Measurements from ENCODE around the gene LMX1A.

LMX1A gene

DNA sequence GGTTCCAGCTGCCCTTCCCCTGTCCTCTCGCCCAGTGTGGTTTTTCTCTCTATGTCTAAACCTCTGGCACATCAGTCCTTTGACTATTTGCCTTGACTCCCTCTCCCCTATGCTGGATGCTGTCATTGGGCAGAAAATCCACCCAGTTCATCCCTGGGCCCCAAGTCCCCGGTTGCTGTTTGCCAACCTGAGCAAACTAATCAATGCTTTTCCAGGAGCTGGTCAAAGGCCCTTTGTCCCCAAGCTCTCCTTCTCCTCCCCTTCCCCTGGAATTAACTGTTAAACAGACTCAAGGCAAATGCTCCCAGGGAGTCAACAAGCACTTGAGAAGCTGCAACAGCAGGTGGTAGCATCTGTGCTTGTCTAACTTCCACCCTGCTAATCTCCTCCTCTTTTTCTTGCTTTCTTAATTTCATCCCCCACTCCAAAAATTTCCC lies 102.7 kb downstream of the LMX1A start:
- Mint-ChIP-seq H3K27me3 (peaks cover 17 to 47% of the 10 kb centered on the region in 2 donors), H3K9me3 (peaks cover 0 to 3% of the 10 kb centered on the region in 2 donors), H3K36me3 (no peaks in the 10 kb centered on the region), H3K27ac (no peak overlapping the region), H3K4me1 (no peaks in the 10 kb centered on the region), H3K4me3 (no peak overlapping the region)
- no peak for DNase-seq
- ATAC-seq (replicated peaks): no peak

DNA sequence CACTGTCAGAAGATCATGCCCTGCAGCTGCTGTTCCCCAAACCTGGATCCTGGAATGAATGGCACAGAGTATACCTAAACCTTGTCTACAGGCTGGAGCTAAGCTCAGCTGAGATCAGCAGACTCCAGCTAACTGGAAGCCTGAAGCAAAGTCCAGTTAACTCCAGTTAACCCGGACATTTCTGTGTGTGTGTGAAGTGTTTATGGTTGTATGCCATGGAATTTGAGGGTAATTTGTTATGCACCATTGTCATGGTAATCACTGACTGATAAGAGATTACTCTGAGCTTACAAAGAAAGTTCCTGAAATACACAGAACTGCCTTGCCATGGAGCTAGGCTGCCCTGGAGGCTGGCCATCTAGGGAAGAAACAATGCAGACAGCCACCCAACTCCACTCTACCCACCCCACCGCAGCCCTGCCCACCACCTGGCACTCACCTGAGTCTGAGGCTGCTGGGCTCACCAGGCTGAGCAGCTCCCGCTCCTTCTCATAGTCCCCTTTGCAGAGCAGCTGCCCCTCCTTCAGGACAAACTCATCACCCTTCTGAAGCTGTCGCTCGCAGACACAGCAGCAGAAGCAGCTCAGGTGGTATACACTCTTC lies 107.4 kb downstream of the LMX1A start:
- Mint-ChIP-seq H3K36me3 (no peaks in the 10 kb centered on the region), H3K9me3 (peaks cover 0 to 3% of the 10 kb centered on the region in 2 donors), H3K27ac (no peak overlapping the region), H3K4me1 (no peaks in the 10 kb centered on the region), H3K4me3 (no peak overlapping the region), H3K27me3 (peaks cover 0 to 9% of the 10 kb centered on the region in 2 donors)
- DNase-seq: no peak
- ATAC-seq (replicated peaks): no peak

DNA sequence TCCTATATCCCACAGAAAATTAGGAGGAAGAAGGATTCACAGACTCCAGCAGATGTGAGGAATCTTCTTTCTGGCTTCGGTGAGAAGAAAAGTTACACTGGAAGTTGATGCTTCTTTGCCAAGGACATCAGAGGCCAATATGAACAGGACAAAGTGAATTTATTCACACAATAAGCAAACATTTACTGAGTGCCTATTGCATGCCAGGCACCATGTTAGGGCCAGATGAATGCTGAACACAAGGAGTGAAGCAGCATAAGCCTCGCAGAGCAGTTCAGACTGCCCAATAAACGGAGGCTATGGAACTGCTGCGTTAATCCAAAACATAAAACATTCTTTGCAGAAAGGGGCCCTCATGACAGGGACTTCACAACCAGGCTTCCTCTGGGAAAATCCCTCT lies 114.6 kb downstream of the LMX1A start:
- ATAC-seq (replicated peaks) (no peak), DNase-seq (no peak)
- Mint-ChIP-seq H3K36me3 (no peaks in the 10 kb centered on the region), H3K27ac (no peak overlapping the region), H3K4me1 (no peaks in the 10 kb centered on the region), H3K27me3 (peaks cover 9 to 29% of the 10 kb centered on the region in 2 donors), H3K4me3 (no peak overlapping the region), H3K9me3 (peaks cover 0 to 5% of the 10 kb centered on the region in 2 donors)

DNA sequence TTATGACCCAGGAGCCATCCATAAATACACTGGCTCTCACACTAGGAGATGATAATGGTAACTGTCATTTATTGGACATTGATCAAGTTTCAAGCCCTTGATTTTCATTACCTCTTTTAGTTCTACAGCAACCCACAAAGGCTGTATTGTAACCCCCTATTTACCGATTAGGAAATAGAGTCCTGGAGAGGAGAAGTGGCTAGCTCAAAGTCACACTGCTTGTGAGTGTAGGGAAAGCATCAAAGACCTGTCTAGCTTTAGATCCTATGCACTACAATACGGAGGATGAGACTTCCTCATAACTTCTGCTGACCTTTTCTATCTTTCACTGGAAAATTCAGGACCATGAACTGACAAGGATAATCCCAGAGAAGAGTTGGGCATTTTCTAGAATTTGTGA lies 115.2 kb downstream of the LMX1A start:
- DNase-seq: no peak
- Mint-ChIP-seq H3K36me3 (no peaks in the 10 kb centered on the region), H3K9me3 (peaks cover 0 to 5% of the 10 kb centered on the region in 2 donors), H3K4me3 (no peak overlapping the region), H3K27me3 (peaks cover 12 to 36% of the 10 kb centered on the region in 2 donors), H3K4me1 (no peaks in the 10 kb centered on the region), H3K27ac (no peak overlapping the region)
- no peak for ATAC-seq (replicated peaks)

DNA sequence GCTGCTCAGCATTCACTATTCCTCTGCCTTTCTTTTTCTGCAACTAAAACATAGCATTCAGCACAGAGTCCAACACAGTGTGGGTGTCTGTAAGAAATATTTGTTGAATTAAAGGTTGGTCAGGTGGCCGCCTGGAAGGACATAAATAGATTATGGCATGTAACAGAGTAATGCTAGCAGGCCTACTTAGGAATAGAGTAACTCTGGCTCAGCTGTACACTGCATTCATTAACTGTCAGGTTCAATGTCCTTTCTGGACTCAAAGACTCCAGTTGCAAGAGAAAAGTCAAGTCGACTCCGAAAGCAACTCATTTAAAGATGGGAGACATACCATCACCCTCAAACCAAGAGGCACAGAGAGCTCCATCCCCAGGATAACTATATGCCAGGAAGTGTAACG lies 116.0 kb downstream of the LMX1A start:
- Mint-ChIP-seq H3K4me3 (no peak overlapping the region), H3K36me3 (no peaks in the 10 kb centered on the region), H3K27ac (no peak overlapping the region), H3K4me1 (peaks cover 0 to 5% of the 10 kb centered on the region in 2 donors), H3K9me3 (peaks cover 0 to 2% of the 10 kb centered on the region in 2 donors), H3K27me3 (peaks cover 20 to 44% of the 10 kb centered on the region in 2 donors)
- no peak for ATAC-seq (replicated peaks)
- DNase-seq: no peak

DNA sequence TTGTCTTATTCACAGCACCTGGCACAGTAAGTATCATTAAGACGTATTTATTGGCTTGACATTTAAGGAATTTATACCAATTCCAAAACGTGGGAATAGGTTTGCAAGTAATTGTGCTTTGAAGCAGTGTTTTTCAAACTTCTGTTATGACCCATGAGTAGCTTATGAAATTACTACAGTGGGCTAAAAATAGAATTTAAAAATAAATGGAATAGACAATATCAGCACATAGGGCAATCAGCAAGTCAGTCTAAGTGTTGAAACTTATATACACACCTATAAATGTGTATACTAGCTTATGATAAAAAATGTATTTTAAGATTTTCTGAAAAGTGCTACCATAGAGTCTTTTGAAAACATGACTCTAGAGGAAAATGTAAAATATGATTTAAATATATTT lies 116.6 kb downstream of the LMX1A start:
- Mint-ChIP-seq H3K27me3 (peaks cover 24 to 49% of the 10 kb centered on the region in 2 donors), H3K4me3 (no peak overlapping the region), H3K36me3 (no peaks in the 10 kb centered on the region), H3K27ac (no peak overlapping the region), H3K9me3 (peaks cover 0 to 2% of the 10 kb centered on the region in 2 donors), H3K4me1 (peaks cover 0 to 5% of the 10 kb centered on the region in 2 donors)
- no peak for DNase-seq
- no peak for ATAC-seq (replicated peaks)

DNA sequence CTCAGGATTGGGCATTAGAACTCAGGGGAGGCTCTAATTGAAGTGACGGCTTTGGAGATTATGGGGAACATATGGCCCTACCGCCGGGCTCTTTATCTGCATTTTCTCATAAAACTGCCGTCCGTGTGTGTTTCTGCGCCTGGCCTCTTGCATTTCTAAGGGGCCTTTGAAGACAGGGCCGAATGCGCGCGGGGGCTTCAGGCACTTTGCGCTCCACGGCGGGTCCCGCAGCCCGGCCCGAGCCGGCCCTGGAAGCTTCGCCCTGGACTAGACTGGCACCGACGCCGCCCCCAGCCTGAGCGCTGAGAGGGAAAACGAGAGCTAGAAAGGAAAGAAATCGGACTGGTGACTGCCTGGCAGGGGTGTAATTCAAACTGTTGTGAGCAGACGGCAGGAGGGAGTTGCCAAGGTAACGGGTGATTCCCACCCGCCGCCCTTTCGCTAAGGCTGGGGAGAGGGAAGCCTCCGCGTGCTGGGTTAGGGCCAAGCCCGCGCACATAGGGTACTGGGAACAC lies 120.7 kb downstream of the LMX1A start:
- peaks cover 0 to 5% of the 10 kb centered on the region in 2 donors for H3K4me1 Mint-ChIP-seq
- H3K9me3 Mint-ChIP-seq: no peaks in the 10 kb centered on the region
- peak overlapping the region in 1 of 2 donors; percentile 32 for H3K4me3 Mint-ChIP-seq
- peaks cover 43 to 52% of the 10 kb centered on the region in 2 donors for H3K27me3 Mint-ChIP-seq
- H3K36me3 Mint-ChIP-seq: no peaks in the 10 kb centered on the region
- ATAC-seq (replicated peaks) (no peak), DNase-seq (no peak)
- H3K27ac Mint-ChIP-seq: no peak overlapping the region

DNA sequence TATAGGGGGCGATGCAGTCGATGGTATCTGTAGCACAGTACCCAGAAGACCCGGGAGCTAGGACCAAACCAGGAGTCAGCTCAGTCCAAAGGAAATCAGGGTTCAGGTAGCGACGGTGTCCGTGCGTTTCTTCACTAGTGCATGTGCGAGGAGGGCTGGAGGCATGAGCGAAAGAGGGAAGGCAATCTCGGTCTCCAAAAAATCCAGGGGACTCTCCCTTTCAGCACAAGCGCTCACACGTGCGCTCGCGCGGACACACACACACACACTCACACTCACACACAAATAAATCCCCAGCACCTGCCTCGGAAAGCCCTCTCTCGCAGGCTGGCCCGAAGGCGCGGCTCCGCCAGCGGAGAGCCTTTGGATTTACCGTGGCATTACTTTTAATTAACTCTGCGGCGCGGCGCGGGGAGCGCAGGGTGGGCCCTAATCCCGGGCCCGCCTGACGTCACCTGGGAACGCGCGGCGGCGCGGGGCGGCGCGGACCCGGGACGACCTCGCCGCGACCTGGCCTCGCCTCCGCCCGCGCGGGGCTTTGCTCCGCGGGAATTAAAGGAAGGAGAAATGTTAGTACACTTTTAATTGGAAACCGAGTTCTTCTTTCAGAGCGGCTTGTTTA lies 121.2 kb downstream of the LMX1A start:
- H3K9me3 Mint-ChIP-seq: no peaks in the 10 kb centered on the region
- no peak for ATAC-seq (replicated peaks)
- H3K27ac Mint-ChIP-seq: no peak overlapping the region
- H3K4me3 Mint-ChIP-seq: no peak overlapping the region
- DNase-seq: no peak
- peaks cover 0 to 5% of the 10 kb centered on the region in 2 donors for H3K4me1 Mint-ChIP-seq
- H3K27me3 Mint-ChIP-seq: peaks cover 43 to 50% of the 10 kb centered on the region in 2 donors
- no peaks in the 10 kb centered on the region for H3K36me3 Mint-ChIP-seq

DNA sequence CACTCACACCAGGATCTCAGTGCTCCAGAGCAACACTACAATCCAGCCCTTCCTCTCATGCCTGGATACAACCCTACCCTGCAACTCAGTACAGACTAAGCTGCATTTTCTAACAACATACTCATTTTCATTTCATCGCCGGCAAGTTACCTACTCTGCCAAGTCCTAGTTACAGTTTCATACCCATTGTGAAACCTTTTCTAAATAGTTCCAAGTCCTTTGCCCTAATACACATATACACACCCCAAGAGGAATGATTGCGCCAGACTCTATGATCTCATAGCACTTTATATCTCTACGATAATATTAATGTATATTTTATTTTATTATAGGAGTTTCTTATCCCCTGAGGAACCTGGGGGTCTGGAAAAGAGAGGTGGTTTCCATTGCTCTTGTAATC lies 122.4 kb downstream of the LMX1A start:
- Mint-ChIP-seq H3K4me1 (peaks cover 0 to 5% of the 10 kb centered on the region in 2 donors), H3K27ac (no peak overlapping the region), H3K27me3 (peaks cover 43 to 50% of the 10 kb centered on the region in 2 donors), H3K9me3 (no peaks in the 10 kb centered on the region), H3K4me3 (no peak overlapping the region), H3K36me3 (no peaks in the 10 kb centered on the region)
- ATAC-seq (replicated peaks) (no peak), DNase-seq (no peak)

DNA sequence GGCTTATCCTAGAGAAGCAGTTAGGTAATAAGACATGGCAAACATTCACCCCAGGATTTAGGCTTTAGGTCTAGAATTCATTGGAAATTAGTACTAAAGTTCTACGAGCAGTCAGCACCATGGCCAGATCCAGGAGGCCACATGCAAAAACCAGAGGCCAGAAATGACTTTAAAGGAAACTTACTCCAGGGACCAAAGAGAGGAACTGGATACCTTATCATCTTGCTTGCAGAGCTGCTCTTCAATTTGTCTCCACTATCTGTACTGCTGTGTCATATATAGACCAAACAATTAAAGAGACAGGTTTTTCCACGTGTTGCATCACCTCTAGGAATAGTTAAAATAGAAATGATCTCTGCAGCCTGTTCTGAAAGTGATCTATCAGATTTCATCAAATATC lies 127.8 kb downstream of the LMX1A start:
- ATAC-seq (replicated peaks) (no peak), DNase-seq (no peak)

DNA sequence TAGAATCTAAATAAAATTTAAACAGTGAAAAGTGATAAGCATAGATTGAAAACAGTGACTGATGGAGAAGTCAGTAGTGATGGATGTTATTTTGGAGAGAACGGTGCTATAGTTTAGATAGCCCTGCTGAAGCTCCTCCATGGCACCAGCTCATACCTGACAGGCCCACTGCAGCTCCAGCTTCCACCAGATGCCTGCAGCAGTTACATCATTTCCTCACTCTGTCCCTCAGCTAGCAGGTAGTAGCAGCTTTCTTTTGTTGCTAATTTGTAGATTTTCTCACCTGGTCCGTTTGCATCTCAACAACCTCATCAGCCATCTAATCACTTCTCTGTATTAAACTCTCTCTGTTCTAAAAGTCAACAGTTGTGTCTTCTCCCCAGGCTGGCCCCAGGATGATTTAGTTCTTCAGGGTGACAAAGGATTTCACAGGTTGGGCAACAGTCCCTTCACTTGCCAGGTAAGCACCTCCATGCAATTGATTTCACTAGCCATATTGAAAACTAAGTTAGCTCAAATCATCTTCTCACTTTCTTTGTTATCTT lies 128.3 kb downstream of the LMX1A start:
- Mint-ChIP-seq H3K27me3 (peaks cover 0 to 11% of the 10 kb centered on the region in 2 donors), H3K27ac (no peak overlapping the region), H3K4me1 (no peaks in the 10 kb centered on the region), H3K9me3 (peaks cover 0 to 1% of the 10 kb centered on the region in 2 donors), H3K36me3 (no peaks in the 10 kb centered on the region), H3K4me3 (no peak overlapping the region)
- DNase-seq: no peak
- no peak for ATAC-seq (replicated peaks)

More for the DNA sequence above, 127.8 kb downstream of the LMX1A start:
- H3K27me3 Mint-ChIP-seq: peaks cover 2 to 16% of the 10 kb centered on the region in 2 donors
- H3K36me3 Mint-ChIP-seq: no peaks in the 10 kb centered on the region
- no peak overlapping the region for H3K27ac Mint-ChIP-seq
- H3K4me1 Mint-ChIP-seq: no peaks in the 10 kb centered on the region
- no peak overlapping the region for H3K4me3 Mint-ChIP-seq
- peaks cover 0 to 1% of the 10 kb centered on the region in 2 donors for H3K9me3 Mint-ChIP-seq

DNA sequence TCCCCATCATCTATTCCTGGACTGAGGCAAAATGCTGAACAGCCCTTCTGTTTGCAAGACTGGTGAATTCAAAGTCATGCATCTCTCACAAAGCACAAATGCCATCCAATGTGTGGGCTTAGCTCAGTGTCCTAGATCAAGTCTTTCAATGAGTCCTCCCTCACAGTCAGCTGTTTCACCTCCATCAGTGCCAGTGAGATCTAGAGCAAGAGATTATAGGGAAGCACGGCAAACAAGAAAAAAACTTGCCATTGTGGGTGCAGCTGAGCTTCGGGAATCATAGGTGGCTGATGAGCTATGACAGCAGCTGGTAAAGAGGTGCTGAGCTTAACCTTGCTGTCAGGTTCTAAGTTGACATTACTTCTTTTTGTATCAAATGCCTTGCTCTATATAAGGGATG lies 130.2 kb downstream of the LMX1A start:
- Mint-ChIP-seq H3K27ac (no peak overlapping the region), H3K36me3 (no peaks in the 10 kb centered on the region), H3K9me3 (peaks cover 0 to 3% of the 10 kb centered on the region in 2 donors), H3K4me1 (no peaks in the 10 kb centered on the region), H3K27me3 (peaks cover 4 to 5% of the 10 kb centered on the region in 2 donors), H3K4me3 (no peak overlapping the region)
- DNase-seq (no peak), ATAC-seq (replicated peaks) (no peak)

DNA sequence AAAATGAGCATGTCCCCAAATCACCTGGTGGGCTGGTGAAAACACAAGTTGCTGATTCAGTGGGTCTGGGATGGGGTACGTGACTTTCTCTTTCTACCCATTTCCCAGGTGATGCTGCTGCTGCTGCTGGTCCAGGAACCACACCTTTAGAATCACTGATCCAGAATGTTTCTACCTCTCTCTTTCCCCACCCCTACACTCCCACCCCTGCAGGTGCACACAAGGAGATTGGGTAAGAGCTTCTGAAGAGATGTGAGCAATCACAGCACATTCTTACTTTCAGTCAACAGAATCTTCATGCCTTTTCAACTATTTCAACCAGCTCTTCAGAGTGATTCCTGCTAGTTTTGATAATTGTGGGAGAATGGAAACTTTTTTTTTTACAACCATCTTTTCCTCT lies 130.9 kb downstream of the LMX1A start:
- Mint-ChIP-seq H3K36me3 (no peaks in the 10 kb centered on the region), H3K4me3 (no peak overlapping the region), H3K4me1 (no peaks in the 10 kb centered on the region), H3K27me3 (peaks cover 4 to 5% of the 10 kb centered on the region in 2 donors), H3K27ac (no peak overlapping the region), H3K9me3 (peaks cover 0 to 3% of the 10 kb centered on the region in 2 donors)
- DNase-seq (no peak), ATAC-seq (replicated peaks) (no peak)

DNA sequence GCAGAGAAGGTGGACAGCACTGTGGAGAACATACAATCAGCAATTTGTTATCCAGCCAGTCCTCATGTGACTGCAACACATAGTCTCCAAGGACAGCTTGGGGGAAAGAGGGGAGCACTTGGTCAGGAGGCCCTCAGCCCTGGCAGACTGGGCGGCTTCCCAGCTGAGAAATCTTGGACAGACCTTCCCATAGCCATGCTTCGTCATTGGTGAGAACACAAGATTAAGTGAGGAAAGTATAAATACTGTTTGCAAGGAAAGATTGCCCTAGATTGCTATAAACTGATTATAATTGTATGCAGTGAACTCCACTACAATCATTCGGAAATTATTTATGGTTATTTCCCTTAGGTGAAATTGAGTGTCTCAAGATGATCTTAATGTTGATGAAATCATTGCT lies 131.5 kb downstream of the LMX1A start:
- Mint-ChIP-seq H3K4me1 (no peaks in the 10 kb centered on the region), H3K27me3 (peaks cover 4 to 8% of the 10 kb centered on the region in 2 donors), H3K4me3 (no peak overlapping the region), H3K9me3 (peaks cover 0 to 3% of the 10 kb centered on the region in 2 donors), H3K36me3 (no peaks in the 10 kb centered on the region), H3K27ac (no peak overlapping the region)
- DNase-seq (no peak), ATAC-seq (replicated peaks) (no peak)

DNA sequence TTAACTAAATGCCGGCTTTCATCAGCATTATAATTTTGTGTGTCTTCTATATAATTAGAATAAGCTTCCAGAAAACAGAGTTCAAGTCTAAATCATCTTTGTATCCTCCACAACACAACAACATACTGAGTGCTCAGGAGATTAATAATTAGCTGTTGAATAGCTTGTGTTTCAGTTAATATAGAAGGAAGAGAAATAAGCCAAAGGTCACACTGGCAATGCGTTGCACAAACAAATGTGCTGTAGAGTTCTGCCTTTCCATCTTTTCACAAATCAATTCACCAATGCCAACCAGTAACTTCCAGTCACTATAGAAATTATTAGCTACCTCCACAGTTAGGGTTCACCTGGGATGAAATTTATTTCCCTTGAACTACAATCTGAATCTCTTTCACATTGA lies 132.0 kb downstream of the LMX1A start:
- Mint-ChIP-seq H3K36me3 (no peaks in the 10 kb centered on the region), H3K9me3 (peaks cover 0 to 3% of the 10 kb centered on the region in 2 donors), H3K27me3 (peaks cover 9 to 10% of the 10 kb centered on the region in 2 donors), H3K4me1 (no peaks in the 10 kb centered on the region), H3K27ac (no peak overlapping the region), H3K4me3 (no peak overlapping the region)
- ATAC-seq (replicated peaks) (no peak), DNase-seq (no peak)
